ENCODE measurements around the gene TMEM253. TPM values are rescaled to one million over a fixed set of nuclear protein-coding genes. Genes with fewer than 3 reads are reported as not detected.

Gene TMEM253
- total RNA-seq, 2 experiments from 2014 or later = not detected

- peaks cover 88% of the 10 kb centered on the region for H3K27me3 Mint-ChIP-seq
- intact Hi-C loops (cut with DNase I, micrococcal nuclease) = loop anchor here in 1 of 2 experiments (1.0 kb wide), 1 partner anchor 25 kb away; no protein-coding TSS in a partner anchor
- peak in 4 of 14 experiments; percentile 21 to 66 (median 44) for DNase-seq
These were observed 33.9 kb upstream of the TMEM253 start for GRCh38 chr14:21066882-21067502.

GRCh38 chr14:21068521-21069387, 32.1 kb upstream of the TMEM253 start:
- Histone ChIP-seq H3K9me3 (ENCODE audit: control insufficient read depth in 1 of 2, insufficient read depth in 1 of 2, low read length in 2 of 2) (peaks cover 0 to 13% of the 10 kb centered on the region in 2 experiments), H3K36me3 (ENCODE audit: insufficient read depth, low read length) (no peaks in the 10 kb centered on the region), H3K4me1 (ENCODE audit: insufficient read depth, low read length) (peaks cover 37% of the 10 kb centered on the region), H3K27me3 (ENCODE audit: control insufficient read depth in 1 of 2, insufficient read depth in 2 of 2, low read length in 2 of 2) (peaks cover 44 to 65% of the 10 kb centered on the region in 2 experiments), H3K27ac (ENCODE audit: low read depth in 1 of 2, low read length in 2 of 2) (no peak overlapping the region), H3K4me3 (ENCODE audit: low read length) (peak overlapping the region; percentile 51)
- POLR2A ChIA-PET = interaction anchor here (1.5 to 3.6 kb wide), 4 partner anchors 19 to 54 kb away, joined by 5 to 37 read pairs (median 6); no protein-coding TSS in a partner anchor
- peak overlapping the region; percentile 80 for H3K4me3 Mint-ChIP-seq
- no peak overlapping the region for H3K27ac Mint-ChIP-seq
- peak in 10 of 14 experiments; percentile 25 to 85 (median 48) for DNase-seq
- TF ChIP-seq CTCF (IDR thresholded peaks at IDR 0.05) = peak; percentile 47
- ATAC-seq (ENCODE audit: poor library complexity) = peak; percentile 58
- no peaks in the 10 kb centered on the region for H3K36me3 Mint-ChIP-seq (ENCODE audit: low read depth)
- CTCF ChIA-PET = interaction anchor here (0.7 to 3.5 kb wide), 15 partner anchors 15 to 67 kb away, joined by 3 to 66 read pairs (median 4); partner anchors contain the start of gene TMEM253
- intact Hi-C loops (cut with DNase I, micrococcal nuclease) = loop anchor here (1.0 kb wide), 2 partner anchors 24 to 36 kb away; no protein-coding TSS in a partner anchor
- H3K4me1 Mint-ChIP-seq (ENCODE audit: low read depth) = peaks cover 37% of the 10 kb centered on the region
- H3K9me3 Mint-ChIP-seq = no peaks in the 10 kb centered on the region
- H3K27me3 Mint-ChIP-seq = peaks cover 89% of the 10 kb centered on the region

More at GRCh38 chr14:21066882-21067502, 33.9 kb upstream of the TMEM253 start:
- Mint-ChIP-seq H3K4me1 (ENCODE audit: low read depth) (peaks cover 32% of the 10 kb centered on the region), H3K9me3 (no peaks in the 10 kb centered on the region), H3K27ac (no peak overlapping the region), H3K36me3 (ENCODE audit: low read depth) (no peaks in the 10 kb centered on the region), H3K4me3 (no peak overlapping the region)
- TF ChIP-seq CTCF (IDR thresholded peaks at IDR 0.05) = peak; percentile 24
- Histone ChIP-seq H3K4me1 (ENCODE audit: insufficient read depth, low read length) (peaks cover 35% of the 10 kb centered on the region), H3K4me3 (ENCODE audit: low read length) (no peak overlapping the region), H3K27ac (ENCODE audit: low read depth in 1 of 2, low read length in 2 of 2) (no peak overlapping the region), H3K27me3 (ENCODE audit: control insufficient read depth in 1 of 2, insufficient read depth in 2 of 2, low read length in 2 of 2) (peaks cover 41 to 60% of the 10 kb centered on the region in 2 experiments), H3K9me3 (ENCODE audit: control insufficient read depth in 1 of 2, insufficient read depth in 1 of 2, low read length in 2 of 2) (peaks cover 0 to 13% of the 10 kb centered on the region in 2 experiments), H3K36me3 (ENCODE audit: insufficient read depth, low read length) (no peaks in the 10 kb centered on the region)
- POLR2A ChIA-PET = interaction anchor here (3.6 kb wide), 1 partner anchor 37 kb away, joined by 37 read pairs; no protein-coding TSS in a partner anchor
- CTCF ChIA-PET = interaction anchor here (1.0 to 3.5 kb wide), 6 partner anchors 21 to 61 kb away, joined by 3 to 66 read pairs (median 36); no protein-coding TSS in a partner anchor
- peak; percentile 31 for ATAC-seq (ENCODE audit: poor library complexity)
